Thoracic aorta (tissue), 2 donors: ENCODE data around the gene TIGD6. TPM values are rescaled to one million over a fixed set of nuclear protein-coding genes. Genes with fewer than 3 reads are reported as not detected.

Experiments
- ATAC-seq: fragments of 150-250 bp; one replicate; pipeline ENCODE4 v1.8.0; 2017; ENCODE audit warnings: low read depth; ENCODE audit not compliant: insufficient number of reproducible peaks, low FRiP score
- DNase-seq: peaks from one replicate; pipeline ENCODE4 v3.0.0-alpha.2; 2020; ENCODE audit warnings: low spot score
- H3K27ac ChIP-seq, 2 donors: fragments of 200-600 bp; sonication (generic); 1 replicate in 1 of 2; 2 replicates in 1 of 2; pipeline ENCODE4 v1.5.1; 2016; ENCODE audit warnings: mild to moderate bottlenecking in 2 of 2, moderate library complexity in 2 of 2
- H3K27me3 ChIP-seq: fragments of 200-600 bp; sonication (generic); replicated peaks from 2 replicates; pipeline ENCODE4 v1.6.0; 2016; ENCODE audit warnings: mild to moderate bottlenecking; ENCODE audit not compliant: insufficient read depth
- H3K36me3 ChIP-seq: fragments of 200-600 bp; sonication (generic); one replicate; pipeline ENCODE4 v1.5.1; 2016
- H3K4me1 ChIP-seq, 2 donors: fragments of 200-600 bp; sonication (generic); 1 replicate in 1 of 2; 2 replicates in 1 of 2; pipeline versions ENCODE4 v1.5.1 to v1.6.0; 2016; ENCODE audit warnings: low read depth in 2 of 2, mild to moderate bottlenecking in 1 of 2; ENCODE audit not compliant: control insufficient read depth in 1 of 2
- H3K4me3 ChIP-seq: fragments of 200-600 bp; sonication (generic); 2 replicates; pipeline ENCODE4 v1.5.1; 2016; ENCODE audit warnings: mild to moderate bottlenecking
- H3K9me3 ChIP-seq: fragments of 200-600 bp; sonication (generic); 2 replicates; pipeline ENCODE4 v1.5.1; 2016
- total RNA-seq, 2 donors: library from RNA; depleted of rRNA; stranded (reverse); fragments of >200 nt; gene quantifications; one replicate each; pipeline versions ENCODE4 v1.1.0 to v1.2.3, GENCODE V29; 2016
- TF ChIP-seq, protein P1 (sequence below): fragments of 200-600 bp; sonication (generic); IDR thresholded peaks from one replicate; pipeline ENCODE4 v1.5.1; 2019; ENCODE audit warnings: antibody characterized with exemption

The TIGD6 gene
- total RNA-seq, 2 donors from 2014 or later = 3.4 to 10.0 TPM

DNA sequence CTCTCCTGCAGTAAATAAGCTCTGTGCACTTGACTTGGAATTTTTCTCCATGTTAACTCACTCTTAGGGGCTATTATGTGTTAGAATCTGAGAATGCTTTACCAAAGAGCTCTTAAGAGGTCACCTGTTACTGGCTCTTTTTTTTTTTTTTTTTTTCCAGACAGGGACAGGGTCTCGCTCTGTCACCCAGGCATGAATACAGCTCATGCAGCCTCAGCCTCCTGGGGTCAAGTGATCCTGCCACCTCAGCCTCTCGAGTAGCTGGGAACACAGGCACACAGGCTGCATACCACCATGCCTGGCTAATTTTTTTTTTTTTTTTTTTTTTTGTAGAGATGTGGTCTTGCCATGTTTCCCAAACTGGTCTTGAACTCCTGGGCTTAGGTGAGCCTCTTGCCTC lies 22.2 kb upstream of the TIGD6 start:
- Histone ChIP-seq H3K4me3 (no peak overlapping the region), H3K36me3 (peaks cover 29% of the 10 kb centered on the region), H3K9me3 (no peaks in the 10 kb centered on the region), H3K4me1 (peaks cover 14 to 26% of the 10 kb centered on the region in 2 donors), H3K27me3 (no peaks in the 10 kb centered on the region), H3K27ac (peak overlapping the region; percentile 48 to 71)
- TF ChIP-seq, protein P1, sequence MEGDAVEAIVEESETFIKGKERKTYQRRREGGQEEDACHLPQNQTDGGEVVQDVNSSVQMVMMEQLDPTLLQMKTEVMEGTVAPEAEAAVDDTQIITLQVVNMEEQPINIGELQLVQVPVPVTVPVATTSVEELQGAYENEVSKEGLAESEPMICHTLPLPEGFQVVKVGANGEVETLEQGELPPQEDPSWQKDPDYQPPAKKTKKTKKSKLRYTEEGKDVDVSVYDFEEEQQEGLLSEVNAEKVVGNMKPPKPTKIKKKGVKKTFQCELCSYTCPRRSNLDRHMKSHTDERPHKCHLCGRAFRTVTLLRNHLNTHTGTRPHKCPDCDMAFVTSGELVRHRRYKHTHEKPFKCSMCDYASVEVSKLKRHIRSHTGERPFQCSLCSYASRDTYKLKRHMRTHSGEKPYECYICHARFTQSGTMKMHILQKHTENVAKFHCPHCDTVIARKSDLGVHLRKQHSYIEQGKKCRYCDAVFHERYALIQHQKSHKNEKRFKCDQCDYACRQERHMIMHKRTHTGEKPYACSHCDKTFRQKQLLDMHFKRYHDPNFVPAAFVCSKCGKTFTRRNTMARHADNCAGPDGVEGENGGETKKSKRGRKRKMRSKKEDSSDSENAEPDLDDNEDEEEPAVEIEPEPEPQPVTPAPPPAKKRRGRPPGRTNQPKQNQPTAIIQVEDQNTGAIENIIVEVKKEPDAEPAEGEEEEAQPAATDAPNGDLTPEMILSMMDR = no peak
- no peak for ATAC-seq
- DNase-seq = no peak

DNA sequence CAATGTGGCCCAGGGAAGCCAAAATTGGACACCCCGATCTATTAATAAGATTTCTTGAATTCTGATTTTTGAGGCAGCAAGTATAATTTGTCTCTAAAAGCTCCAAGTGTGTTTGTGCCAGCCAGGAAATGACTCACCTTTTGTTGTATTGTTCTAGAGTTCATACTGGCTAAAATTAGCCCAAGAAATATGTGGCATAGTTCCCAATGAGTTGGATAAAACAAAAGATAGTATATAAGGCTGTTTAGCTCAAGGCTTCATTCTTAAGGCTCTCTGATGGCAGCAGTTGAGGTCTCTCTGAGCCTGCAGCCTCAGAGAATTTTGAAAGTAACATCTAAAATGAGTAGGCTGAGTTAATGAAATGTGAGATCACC lies 21.7 kb upstream of the TIGD6 start:
- ATAC-seq (peak; percentile 63), DNase-seq (no peak)
- Histone ChIP-seq H3K4me1 (peaks cover 14 to 26% of the 10 kb centered on the region in 2 donors), H3K4me3 (peak overlapping the region; percentile 35), H3K9me3 (no peaks in the 10 kb centered on the region), H3K36me3 (peaks cover 26% of the 10 kb centered on the region), H3K27ac (peak overlapping the region; percentile 48 to 71), H3K27me3 (no peaks in the 10 kb centered on the region)
- TF ChIP-seq, protein P1 = no peak

DNA sequence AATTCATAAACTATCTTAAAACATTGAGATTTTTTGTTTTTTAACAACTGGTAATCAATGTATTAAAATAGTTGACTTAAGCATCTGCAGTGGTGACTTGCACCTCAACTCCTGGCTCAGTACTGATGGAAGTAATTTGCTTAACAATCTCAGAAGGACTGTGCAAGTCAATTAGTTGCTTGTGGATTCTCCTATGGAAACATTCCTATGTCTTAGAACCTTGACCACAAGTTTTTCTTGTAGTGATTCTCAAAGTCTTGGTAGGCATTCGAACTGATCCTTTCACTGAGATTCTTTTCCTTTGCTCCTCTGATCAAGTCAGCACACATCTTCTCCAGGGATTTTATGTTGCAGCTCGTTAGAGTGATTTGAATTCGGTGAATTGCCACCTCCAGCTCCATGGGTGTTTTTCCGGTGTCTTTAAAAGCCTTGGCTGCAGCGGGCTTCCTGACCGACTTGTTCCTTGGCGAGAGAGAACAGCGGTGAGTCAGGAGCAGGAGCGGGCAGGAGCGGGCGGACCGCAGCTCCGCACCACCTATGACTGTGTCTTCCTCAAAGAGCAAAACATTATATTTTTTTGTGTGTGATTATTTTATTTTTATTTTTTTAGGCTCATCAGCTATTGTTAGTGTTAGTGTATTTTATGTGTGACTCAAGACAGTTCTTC lies 21.2 kb upstream of the TIGD6 start:
- Histone ChIP-seq H3K4me1 (peaks cover 14 to 26% of the 10 kb centered on the region in 2 donors), H3K36me3 (peaks cover 23% of the 10 kb centered on the region), H3K9me3 (no peaks in the 10 kb centered on the region), H3K27me3 (no peaks in the 10 kb centered on the region), H3K27ac (peak overlapping the region; percentile 48 to 71), H3K4me3 (peak overlapping the region; percentile 35)
- TF ChIP-seq, protein P1 = no peak
- DNase-seq (no peak), ATAC-seq (no peak)

DNA sequence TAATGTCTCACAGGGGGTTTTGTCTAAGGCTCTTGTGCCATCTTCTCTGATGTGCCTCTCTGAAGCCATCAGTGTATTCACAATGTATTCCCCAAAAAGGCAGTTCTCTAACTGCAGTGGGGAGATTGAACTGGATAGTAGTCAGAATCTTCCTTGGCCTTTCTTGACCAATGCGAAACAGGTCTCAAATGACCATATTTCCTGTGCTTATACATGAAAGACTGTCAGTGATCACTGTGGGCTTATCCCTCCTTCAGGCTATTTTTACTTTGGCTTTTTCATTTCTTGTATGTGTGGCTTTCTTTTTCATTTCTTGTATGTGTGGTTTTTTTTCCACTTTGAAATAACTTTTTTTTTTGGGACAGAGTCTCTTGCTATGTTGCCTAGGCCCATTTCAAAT lies 19.8 kb upstream of the TIGD6 start:
- DNase-seq (no peak), ATAC-seq (no peak)
- Histone ChIP-seq H3K9me3 (no peaks in the 10 kb centered on the region), H3K4me3 (no peak overlapping the region), H3K27ac (no peak overlapping the region), H3K36me3 (peaks cover 20% of the 10 kb centered on the region), H3K27me3 (no peaks in the 10 kb centered on the region), H3K4me1 (peaks cover 14 to 26% of the 10 kb centered on the region in 2 donors)
- TF ChIP-seq, protein P1 = no peak

DNA sequence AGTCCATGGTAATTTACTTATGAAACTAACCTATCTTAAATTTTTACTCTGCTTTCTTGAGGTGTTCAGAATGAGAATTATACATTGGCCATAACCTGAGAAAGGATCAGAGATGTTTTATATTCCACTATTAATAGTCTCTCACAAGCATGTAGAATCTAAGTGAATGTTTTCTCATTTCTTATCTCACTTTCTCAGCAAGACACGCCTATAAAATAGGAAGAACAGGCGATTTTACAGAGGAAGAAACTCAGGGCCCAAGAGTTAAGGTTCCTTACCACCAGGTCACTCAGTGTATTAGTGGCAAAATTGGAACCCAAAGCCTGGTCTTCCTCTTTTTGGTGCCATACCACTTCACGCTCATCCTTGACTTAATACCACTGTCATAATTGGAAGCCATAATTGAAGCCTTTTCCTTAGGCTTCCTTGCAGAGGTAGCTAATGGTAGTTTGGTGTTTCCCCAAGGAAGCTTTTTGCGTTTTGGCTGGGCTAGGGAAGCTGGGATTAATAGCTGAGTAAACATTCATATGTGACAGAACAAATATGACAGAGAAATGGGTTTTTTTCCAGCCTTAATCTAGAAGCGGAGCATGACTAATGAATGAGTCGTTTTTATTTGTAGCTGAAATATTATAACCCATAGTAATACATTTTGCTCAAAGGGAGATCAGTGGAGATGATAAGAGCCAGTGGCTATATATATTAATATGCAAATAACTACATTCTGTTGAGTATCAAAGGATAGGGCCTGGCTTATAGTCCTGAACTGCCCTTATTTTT lies 17.0 kb upstream of the TIGD6 start:
- Histone ChIP-seq H3K27ac (peak overlapping the region in 1 of 2 donors; percentile 6), H3K36me3 (peaks cover 29% of the 10 kb centered on the region), H3K9me3 (no peaks in the 10 kb centered on the region), H3K27me3 (no peaks in the 10 kb centered on the region), H3K4me3 (no peak overlapping the region), H3K4me1 (peaks cover 14 to 21% of the 10 kb centered on the region in 2 donors)
- TF ChIP-seq, protein P1 = no peak
- ATAC-seq = no peak
- DNase-seq = no peak
